Bronchial smooth muscle cell (primary cell): ENCODE results near the gene COL5A2. TPM values are rescaled to one million over a fixed set of nuclear protein-coding genes. Genes with fewer than 3 reads are reported as not detected.

ENCODE experiments used
- total RNA-seq: library from RNA; depleted of rRNA; stranded (reverse); fragments of >200 nt; gene quantifications from 2 replicates; pipeline ENCODE4 v1.2.1, GENCODE V29; 2014

The COL5A2 gene
- 203 and 228 TPM in 2 replicates for total RNA-seq

GRCh38 chr2:189179570-189179950, at the start of gene COL5A2:
TSS of gene COL5A2 (minus strand) at chr2:189179761. CDS start at chr2:189179604, 157 bp downstream.

Other genes with a start within 250 kb of the COL5A2 start
- gene COL3A1, start 205.4 kb downstream of the COL5A2 start, total RNA-seq: 2,857 and 3,691 TPM in 2 replicates